ENCODE data around the gene MATN3.

- TF ChIP-seq CTCF (IDR thresholded peaks at IDR 0.05) (no peak), EZH2 (IDR thresholded peaks at IDR 0.05) (peak; percentile 32), EZH2phosphoT487 (IDR thresholded peaks at IDR 0.05) (peak; percentile 30)
Measured at GRCh38 chr2:20011276-20012031, 1.0 kb downstream of the MATN3 start.
